Frontal cortex (tissue), 4 donors: ENCODE measurements around the gene RAD17. TPM values are rescaled to one million over a fixed set of nuclear protein-coding genes. Genes with fewer than 3 reads are reported as not detected.
"Not testable (repeated sequence)": the region's sequence is repeated elsewhere in the genome, so short reads cannot be mapped to it uniquely, and the experiment has no call there.

Experiments
- DNase-seq, 2 donors: peaks; one replicate each; pipeline ENCODE4 v3.0.0; 2012; ENCODE audit warnings: low spot score in 2 of 2
- FAIRE-seq: peaks from 2 replicates; lab custom pipeline; 2012; peaks lifted over from hg19 to GRCh38; lab: Jason Lieb, UNC
- total RNA-seq: library from RNA; depleted of rRNA; stranded (reverse); fragments of >200 nt; gene quantifications from one replicate; pipeline ENCODE4 v1.2.3, GENCODE V29; 2014
- donor health status: control.
- donor health status: control.
- donor health status: control.

The RAD17 gene
- total RNA-seq, 1 donor from 2014 or later: 37.9 TPM

DNA sequence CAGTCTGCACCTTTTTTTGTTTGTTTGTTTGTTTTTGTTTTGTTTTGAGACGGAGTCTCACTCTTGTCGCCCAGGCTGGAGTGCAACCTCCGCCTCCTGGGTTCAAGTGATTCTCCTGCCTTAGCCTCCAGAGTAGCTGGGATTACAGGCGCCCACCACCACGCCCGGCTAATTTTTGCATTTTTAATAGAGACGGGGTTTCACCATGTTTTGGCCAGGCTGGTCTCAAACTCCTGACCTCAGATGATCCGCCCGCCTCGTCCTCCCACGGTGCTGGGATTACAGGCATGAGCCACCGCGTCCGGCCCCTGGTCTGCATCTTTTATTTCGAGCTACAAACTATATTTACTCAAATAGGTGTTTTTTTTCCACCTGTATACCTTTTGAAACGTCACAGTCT is 717 bp downstream of the RAD17 start:
- not testable (repeated sequence) for DNase-seq, FAIRE-seq

DNA sequence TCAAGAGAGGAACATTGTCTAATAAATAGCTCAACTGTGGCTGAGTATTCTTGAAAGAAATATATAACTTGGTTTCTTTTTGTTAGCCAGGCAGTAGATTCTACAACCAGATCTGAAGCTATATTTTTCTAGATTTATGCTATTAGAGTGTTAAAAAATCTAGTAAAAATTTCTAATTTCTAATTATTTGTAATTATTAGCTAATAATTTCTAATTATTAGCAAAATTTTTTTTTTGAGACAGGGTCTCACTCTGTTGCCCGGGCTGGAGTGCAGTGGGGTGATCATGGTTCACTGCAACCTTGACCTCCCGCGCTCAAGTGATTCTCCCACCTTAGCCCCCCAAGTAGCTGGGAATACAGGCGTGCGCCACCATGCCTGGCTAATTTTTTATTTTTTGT is 2.8 kb downstream of the RAD17 start:
- FAIRE-seq: no peak

DNA sequence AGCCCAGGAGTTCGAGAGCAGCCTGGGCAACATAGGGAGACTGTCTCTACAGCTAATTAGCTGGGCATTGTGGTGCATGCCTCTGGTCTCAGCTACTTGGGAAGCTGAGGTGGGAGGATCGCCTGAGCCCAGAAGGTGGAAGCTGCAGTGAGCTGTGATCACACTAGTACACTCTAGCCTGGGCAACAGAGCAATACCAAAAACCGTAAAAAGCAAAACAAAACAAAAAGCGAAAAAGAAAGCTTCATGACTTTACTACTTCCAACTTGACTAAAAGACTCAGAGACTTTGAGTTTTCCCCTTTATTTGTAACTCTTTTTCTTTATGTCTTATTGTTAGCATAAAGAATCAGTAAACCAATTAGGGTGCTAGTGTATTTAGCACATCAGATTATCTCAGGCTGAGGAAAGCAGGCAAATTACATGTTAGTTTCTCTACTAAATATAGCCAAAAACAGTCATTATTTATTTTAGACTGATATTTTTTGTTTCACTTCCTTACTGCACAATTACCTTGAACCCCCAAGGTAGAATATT is 5.4 kb downstream of the RAD17 start:
- DNase-seq (no peak), FAIRE-seq (no peak)

More for the DNA sequence above, 2.8 kb downstream of the RAD17 start:
- DNase-seq: no peak

DNA sequence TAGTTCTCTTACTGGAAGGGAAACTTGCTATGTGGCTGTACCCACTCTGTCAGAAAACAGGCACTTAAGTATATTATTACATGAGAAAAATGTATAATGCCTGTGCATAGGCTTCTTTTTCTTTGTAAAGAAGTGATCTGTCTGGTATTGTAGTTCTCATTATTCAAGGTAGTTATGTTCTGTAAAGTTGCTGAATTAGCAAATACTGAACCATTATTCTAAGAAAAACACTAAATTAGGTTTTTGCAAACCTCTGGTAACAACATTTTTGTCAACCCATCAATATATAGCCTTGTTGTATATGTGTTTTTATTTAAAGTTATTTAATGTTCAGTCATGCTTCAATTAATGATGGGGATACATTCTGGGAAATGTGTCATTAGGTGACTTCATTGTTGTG is 8.8 kb downstream of the RAD17 start:
- DNase-seq (no peak), FAIRE-seq (no peak)

GRCh38 chr5:69404659-69405330 is 35.2 kb downstream of the RAD17 start:
- no peak for DNase-seq
- FAIRE-seq: no peak

DNA sequence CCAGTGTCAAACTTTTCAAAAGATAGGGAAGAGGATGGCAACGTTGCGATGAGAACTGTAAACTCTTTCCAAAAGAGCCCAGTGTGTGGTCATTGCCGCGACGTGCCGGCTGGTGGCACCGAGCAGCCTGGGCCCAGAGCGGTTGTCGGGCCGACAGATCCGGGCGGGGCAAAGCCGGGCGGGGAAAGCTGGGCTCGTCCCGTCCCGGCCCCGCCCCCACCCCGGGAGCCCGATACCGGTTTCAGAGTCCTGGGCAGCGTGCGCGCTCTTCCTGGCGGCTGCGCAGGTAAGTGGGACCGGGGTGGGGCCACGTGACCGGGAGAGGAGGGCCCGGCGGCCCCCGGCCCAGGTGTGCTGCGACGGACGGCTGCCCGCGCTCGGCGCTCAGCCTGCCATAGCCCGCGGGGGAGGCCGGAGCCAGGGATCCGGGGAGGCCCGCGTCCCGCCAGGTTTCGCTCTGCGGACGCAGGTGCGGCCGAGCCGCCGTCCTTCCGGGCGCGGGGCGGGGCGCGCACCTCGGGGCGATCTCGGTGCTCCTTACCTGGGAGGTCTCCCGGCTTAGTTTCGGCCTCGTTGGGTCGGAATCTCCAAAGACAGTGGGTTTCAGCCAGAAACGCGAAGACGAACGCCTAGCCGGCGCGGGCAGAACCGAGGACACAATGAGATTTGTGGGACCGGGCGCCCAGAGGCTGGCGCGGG is 45.4 kb downstream of the RAD17 start, which contains the start of gene MARVELD2:
TSS of gene MARVELD2 (plus strand) at position 232 of the 699 bp plus-strand sequence. CDS start 4,270 bp downstream, outside the sequence.
- DNase-seq (peak; percentile 60 to 66), FAIRE-seq (no peak)

DNA sequence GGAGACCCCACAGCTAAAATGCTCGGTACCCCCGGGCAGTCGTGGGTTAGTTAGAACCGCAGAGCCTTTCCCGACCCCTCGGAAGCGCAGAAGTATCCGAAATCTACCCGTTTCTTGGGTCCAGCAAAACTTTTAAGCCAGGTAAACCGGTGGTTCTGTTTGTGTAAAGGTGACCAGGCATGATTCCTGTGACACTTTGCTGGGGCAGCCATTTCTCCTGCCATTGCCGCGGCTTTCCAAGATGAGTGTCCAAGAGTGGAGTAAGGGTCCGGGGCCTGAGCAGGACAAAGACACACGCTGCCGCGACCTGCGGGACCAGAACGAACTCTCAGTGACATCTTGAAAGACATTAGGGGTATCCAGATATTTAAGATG is 46.0 kb downstream of the RAD17 start:
- no peak for DNase-seq
- no peak for FAIRE-seq

GRCh38 chr5:69416180-69416579 is 46.6 kb downstream of the RAD17 start:
- DNase-seq: no peak

GRCh38 chr5:69416699-69417098 is 47.1 kb downstream of the RAD17 start:
- no peak for DNase-seq
- no peak for FAIRE-seq

More at GRCh38 chr5:69416180-69416579, 46.6 kb downstream of the RAD17 start:
- no peak for FAIRE-seq

- DNase-seq (no peak), FAIRE-seq (no peak)
Observed at GRCh38 chr5:69418554-69418953, 48.9 kb downstream of the RAD17 start.

GRCh38 chr5:69431424-69432303 is 62.0 kb downstream of the RAD17 start:
- DNase-seq (no peak), FAIRE-seq (no peak)

GRCh38 chr5:69432412-69433206 is 63.0 kb downstream of the RAD17 start:
- DNase-seq (no peak), FAIRE-seq (no peak)

DNA sequence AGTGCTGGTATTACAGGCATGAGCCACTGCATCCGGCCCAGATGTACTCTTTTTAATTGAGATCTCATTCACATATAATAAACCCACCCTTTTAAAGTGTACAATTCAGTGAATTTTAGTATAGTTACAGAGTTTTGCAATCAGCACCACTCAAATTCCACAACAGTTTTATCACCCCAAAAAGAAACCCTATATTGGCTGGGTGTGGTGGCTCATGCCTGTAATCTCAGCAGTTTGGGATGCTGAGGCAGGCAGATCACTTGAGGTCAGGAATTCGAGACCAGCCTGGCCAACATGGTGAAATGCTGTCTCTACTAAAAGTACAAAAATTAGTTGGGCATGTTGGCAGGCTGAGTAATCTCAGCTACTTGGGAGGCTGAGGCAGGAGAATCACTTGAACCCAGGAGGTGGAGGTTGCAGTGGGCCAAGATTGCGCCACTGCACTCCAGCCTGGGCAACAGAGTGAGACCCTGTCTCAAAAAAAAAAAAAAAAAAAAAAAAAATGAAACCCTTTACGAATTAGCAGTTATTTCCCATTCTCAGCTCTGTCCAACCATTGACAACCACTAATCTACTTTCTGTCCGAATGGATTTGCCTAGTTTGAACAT is 65.8 kb downstream of the RAD17 start:
- not testable (repeated sequence) for FAIRE-seq, DNase-seq

DNA sequence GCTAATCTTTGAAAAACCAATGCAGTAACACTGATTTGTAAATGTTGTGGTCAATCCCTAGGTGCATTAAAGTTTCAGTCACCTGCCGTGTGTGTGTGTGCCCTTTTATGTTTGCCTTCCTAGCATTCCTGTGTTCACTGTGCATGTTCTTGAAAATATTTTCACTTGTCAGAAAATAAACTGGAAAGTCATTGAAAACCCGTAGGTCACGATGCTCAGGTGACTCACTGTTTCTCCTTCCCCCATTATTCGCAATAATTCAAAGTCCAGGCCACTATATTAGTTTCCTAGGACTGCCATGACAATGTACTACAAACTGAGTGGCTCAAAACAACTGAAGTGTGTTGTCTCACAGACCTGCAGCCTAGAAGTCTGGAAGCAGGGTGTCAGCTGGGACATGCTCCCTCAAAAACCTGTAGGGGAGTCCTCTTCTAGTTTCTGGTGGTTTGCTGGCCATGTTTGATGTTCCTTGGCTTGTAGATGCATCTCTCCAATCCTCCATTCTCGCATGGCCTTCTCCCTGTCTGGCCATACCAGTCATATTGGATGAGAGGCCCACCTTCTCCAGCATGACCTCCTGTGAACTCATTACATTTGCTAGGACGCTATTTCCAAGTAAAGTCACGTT is 74.6 kb downstream of the RAD17 start:
- FAIRE-seq (no peak), DNase-seq (no peak)

DNA sequence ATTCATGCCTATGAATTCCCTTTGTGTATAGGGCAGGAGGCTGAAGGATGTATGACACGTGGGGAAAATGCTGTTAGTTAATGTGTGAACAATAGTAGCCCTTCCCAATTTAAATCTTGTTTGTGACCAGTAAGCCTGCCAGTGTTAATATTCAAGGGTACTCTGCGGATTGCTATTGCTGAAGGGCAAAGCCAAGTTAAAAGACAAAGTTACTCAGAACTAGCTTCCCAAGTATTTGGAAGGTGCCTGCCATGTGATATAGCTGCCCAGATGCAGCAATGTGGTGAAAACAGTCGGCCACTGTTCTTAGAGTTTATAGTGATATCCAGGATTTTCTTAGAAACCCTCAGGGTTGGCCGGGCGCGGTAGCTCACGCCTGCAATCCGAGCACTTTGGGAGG is 79.9 kb downstream of the RAD17 start:
- FAIRE-seq (no peak), DNase-seq (no peak)

DNA sequence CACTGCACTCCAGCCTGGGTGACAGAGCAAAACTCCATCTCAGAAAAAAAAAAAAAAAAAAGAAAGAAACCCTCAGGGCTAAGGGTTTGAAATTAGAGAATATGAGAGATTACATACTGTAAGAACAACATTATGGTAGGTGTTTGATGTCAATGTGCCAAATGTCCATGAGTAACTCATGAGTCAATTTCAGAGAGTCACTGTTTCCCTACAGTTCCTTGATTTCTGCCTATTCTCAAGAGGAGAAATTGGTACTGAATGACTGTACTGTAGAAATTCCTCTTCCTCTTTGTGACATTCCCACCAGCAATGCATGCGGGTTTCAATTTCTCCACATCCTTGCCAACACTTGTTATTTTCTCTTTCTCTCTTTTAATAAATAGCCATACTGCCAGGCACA is 80.5 kb downstream of the RAD17 start:
- DNase-seq (no peak), FAIRE-seq (no peak)

DNA sequence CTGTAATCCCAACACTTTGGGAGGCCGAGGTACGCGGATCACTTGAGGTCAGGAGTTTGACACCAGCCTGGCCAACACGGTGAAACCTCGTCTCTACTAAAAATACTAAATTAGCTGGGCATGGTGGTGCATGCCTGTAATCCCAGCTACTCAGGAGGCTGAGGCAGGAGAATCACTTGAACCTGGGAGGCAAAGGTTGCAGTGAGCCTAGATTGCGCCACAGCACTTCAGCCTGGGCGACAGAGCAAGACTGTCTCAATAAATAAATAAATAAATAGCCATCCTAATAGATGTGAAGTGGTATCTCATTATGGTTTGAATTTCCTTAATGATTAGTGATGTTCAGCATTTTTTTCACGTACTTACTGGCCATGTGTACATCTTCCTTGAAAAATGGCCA is 80.9 kb downstream of the RAD17 start:
- FAIRE-seq, DNase-seq: not testable (repeated sequence)

DNA sequence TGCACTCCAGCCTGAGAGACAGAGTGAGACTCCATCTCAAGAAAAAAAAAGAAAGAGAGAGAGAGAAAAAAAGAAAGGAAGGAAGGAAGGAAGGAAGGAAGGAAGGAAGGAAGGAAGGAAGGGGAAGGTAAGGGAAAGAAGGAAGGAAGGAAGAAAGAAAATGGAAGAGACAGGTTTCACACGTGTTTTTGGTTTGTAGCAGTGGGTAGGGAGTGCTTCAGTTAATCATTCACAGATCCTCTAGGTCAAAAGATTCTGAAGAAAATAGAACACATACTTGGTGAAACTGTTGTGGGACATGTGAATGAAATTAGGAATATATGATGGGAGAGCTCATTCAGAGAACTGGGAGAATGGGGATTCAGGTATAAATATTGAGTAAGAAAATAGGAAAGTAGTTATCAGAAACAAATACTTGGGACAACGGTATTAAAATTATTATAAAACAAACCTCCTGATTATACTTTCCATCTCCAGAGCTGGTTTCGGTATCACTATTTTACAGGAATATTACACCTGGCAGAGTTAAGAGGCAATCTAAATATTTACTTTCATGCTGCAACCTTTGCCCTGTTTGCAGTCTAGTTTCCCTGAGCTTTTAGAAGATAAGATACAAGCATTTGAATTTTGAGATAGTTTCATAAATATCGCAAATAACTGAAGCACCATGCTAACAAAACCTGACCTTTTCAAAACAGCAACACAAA is 82.5 kb downstream of the RAD17 start:
- DNase-seq (no peak), FAIRE-seq (no peak)
